NCI-H748 (cell line): Measurements from ENCODE around the gene SYNPO.
A peak's percentile ranks its signal among the peaks of the same experiment; 100 is the strongest.

Experiments used
- DNase-seq: peaks from one replicate; lab custom pipeline; 2025; ENCODE audit not compliant: unreplicated experiment; lab: John Stamatoyannopoulos, UW

The SYNPO gene

DNA sequence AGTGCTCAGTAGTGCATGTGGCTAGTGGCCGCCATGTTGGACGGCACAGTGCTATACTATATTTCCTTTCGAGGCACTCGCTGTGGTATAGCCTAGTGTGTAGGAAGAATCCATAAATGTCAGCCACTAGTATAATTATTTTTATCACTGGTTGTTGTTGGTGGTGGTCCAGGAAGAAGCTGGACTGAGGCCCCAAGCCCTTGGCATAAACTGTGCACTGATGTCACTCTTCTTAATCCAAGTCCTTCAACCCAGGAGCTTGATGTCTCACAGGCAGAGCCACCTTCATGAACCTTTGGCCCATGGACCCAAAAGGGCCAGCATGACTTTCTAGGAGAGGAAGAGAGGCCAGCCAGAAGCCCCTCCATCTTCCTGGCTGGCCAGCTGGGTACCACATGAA, 32.5 kb upstream of the SYNPO start:
- no peak for DNase-seq

DNA sequence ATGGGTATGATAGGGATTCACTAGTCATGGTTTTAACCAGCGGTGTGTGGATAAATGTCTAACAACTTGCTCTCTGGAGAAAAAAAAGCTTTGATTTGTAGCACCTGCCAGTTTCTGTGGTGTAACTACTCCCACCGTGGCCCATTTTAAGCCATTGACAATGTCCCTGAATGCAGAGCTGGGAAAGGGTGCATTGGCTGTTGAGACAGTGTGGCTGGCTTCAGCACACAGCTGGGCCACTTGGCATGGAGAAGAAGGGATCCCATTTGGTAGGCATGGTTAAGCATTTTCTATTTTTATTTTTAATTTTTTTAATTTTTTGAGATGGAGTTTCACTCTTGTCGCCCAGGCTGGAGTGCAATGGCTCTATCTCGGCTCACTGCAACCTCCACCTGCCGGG, 31.5 kb upstream of the SYNPO start:
- no peak for DNase-seq

DNA sequence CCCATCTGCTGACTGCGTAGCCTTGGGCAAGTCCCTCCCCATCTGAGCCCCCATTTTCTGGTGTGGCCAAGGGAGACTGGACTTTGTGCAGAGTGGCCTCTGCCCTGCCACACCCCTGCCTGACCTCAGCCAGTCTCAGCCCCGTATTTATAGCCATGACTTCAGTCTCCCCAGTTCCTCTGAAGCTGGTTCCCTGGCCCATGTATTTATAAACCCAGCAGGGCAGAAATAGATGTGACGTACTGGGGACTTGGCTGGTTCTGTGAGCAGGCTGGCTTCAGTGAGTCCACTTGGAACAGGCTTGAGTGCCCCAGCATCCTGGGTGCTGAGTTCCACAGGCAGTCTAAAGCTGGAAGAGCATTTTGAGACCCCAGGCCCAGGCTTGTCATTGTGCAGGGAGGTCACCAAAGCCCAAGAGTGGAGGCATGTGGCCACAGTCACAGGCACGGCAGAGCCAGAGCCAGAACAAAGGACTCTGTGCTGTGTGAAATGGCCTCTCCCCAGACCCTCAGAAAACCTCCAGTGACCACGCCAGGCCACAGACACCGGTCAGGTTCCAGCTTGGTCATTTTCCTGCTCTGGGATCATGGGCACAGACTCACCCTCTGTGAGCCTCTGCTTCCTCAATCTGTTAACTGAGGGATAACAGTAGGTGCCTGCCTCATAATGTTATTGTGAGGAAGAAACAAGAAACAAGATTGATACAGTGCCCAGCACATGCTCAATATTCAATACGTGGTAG, 30.4 kb upstream of the SYNPO start:
- no peak for DNase-seq

GRCh38 chr5:150611026-150611425, 29.4 kb upstream of the SYNPO start:
- no peak for DNase-seq

DNA sequence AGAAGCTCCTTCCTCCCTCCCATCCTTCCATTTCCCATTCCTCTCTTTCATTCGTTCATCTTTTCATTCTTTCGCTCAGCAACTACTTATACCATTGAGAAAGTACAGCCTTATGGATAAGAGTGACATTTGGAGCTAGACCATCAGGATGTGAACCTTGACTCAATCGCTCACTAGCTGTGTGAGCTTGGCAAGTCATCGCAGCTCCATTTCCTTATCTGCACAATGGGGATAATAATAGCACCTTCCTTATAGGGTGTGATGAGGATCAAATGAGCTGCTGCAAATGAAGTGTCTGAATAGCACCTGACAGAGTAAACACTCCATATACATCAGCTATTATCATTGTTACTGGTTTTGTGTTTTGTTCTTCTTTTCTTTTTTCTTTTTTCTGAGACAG, 28.1 kb upstream of the SYNPO start:
- peak; percentile 74 for DNase-seq

DNA sequence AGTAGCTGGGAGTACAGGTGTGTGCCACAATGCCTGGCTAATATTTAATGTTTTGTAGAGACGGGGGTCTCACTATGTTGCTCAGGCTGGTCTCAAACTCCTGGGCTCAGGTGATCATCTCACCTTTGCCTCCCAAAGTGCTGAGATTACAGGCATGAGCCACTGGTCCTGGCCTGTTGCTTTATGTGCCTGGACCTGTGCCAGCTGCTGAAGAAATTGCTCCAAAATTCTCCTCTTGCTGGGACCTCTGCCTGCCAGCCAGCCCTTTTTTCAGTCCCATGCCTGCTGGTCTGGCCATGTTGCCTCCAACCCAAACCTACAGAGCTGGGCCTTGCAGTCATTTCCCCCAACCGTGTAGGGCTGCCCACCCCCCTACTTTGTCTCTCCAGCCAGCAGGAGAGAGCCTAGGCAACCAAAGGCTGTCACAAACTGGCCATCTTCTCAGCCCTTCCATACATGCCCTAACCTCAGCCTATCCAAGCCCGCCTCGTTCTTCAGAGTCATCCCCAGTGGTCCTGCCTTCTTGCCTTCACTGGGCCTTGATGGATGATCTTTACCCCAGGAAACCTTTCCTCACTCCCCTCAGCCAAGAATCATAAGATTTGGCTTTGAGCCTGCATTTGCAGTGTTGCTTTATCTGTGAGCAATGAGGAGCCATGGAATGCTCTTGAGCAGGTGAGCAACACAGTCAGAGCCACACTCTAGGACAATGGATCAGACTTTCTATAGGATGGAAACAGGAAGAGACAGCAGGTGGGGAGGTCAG, 27.4 kb upstream of the SYNPO start:
- DNase-seq: no peak

DNA sequence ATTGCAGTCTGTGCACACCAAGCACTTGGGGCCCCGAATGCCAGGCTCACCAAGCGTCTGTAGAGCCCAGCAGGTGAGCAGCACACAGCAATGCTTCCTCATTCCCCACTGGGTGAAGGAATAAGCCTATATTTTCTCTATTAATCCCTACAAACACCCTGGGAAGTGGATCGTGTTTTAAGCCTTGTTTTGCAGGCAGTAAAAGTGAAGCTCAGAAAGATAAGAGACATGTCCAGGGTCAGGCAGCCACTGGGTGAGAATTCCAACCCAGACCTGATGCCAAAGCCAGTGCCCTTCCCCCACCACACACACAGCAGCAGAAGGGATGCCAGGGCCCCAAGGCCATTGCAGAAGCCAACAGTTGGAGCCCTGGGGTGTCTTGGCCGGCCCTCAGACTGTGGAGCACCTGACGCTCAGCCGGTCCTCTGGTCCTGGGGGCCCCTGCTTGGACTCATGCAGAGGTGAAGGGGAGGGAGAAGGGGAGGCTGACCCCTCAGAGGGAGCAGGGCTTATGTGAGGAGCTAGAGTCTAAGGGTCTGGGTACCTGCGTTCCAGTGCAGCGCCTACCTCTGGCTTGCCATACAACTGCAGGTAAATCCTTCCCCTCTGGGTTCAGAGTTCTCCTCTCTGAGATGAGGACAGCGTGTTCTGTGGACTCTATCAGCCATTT, 26.3 kb upstream of the SYNPO start:
- DNase-seq: no peak

DNA sequence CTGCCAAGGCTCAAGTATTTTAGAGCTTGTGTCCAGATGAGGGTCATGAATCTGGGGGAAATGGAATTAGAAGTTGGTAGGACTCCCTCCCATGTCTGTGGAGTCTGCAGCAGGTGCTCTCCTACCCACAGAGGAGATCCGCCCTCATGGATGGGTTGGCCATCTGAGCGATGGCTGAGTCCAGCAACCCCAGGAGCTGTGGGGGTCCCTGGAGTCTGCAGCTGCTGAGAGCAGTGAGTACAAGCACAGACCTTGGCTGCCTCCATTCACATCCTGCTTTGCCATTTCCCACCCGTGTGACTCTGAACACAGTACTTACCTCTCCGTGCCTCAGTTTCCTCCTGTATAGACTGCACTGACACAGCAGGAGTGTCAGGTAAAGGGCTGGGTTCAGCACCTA, 25.8 kb upstream of the SYNPO start:
- DNase-seq: no peak

- no peak for DNase-seq
Measured at GRCh38 chr5:150615141-150615699, 25.2 kb upstream of the SYNPO start.

GRCh38 chr5:150616024-150616470, 24.4 kb upstream of the SYNPO start:
- no peak for DNase-seq

DNA sequence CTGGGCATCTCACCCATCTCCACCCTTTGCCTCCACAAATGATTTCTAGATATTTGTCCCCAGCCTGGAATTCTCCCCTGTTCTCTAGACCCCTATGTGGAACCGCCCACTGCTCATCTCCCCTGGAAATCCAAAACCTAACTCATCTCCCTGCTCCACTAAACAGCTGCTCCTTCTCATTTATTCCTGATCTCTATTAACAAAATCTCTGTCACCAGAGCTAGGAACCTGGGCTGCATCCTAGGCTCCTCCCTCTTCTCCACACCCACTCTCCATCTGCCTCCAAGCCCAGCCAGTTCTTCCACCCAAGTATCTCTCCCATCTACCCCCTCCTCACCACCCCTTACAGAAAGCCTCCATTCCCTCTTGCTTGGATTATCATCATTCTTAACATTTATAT, 24.0 kb upstream of the SYNPO start:
- DNase-seq: no peak

DNA sequence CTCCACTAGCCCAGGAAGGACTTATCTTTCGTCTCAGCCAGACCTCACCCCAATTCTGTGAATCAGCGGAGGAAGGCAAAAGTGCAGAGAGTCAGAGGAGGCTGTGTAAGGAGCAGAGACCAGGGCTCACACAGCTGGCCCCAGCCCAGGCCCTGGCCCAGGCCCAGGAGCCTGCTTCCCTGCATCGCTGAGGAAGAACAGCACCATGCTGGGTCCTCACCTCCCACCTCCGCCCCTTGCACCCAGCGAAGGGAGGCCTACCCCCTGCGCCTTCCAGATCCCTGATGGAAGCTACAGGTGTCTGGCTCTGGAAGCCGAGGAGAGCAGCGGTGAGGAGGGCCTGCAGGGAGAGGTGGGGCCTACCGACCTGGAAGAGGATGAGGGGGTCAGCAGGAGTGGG, 22.3 kb upstream of the SYNPO start:
- DNase-seq: no peak

- no peak for DNase-seq
Measured at GRCh38 chr5:150618588-150619281, 21.7 kb upstream of the SYNPO start.

DNA sequence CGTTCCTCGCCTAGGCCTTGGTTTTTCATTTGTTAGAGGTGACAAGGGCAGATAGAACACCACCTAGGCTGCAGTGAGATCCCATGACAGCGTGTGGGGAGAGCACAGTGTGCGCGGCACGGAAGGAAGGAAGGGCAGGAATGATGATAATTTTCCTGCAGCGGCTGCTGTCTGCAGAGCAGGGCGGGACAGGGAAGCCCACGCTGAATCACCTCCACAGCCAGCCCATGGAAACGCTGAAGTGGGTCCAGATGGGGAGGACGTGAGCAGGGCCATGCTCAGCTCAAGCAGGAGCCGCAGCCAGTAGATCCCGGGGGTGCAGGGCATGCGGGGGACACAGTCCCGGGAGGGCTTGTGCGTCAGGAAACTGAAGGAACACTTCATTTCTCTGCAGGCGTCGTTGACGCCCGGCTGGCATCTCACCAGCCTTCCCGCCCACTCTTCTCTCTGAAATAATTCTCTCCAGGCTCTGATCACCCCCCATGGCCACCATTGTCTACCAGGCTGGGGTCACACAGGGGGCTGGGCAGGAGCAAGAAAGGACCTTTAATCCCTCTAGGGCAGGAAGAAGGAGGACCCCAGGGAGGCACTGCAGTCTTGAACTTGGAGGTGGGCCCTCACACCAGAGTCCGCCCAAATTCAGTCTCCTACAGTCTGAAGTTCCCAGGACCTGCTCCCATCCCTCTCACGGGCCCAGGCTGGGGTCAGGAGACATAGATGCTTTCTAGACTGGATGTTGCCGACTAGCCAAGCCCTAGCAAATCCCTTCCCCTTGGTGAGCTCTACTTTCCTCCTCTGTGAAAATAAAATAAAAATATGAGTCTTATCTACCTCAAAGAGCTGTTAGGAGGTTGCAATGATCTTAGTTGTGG, 20.9 kb upstream of the SYNPO start:
- DNase-seq: no peak

- DNase-seq: no peak
Measured at GRCh38 chr5:150621301-150621700, 19.2 kb upstream of the SYNPO start.

- no peak for DNase-seq
Measured at GRCh38 chr5:150622157-150622556, 18.3 kb upstream of the SYNPO start.

DNA sequence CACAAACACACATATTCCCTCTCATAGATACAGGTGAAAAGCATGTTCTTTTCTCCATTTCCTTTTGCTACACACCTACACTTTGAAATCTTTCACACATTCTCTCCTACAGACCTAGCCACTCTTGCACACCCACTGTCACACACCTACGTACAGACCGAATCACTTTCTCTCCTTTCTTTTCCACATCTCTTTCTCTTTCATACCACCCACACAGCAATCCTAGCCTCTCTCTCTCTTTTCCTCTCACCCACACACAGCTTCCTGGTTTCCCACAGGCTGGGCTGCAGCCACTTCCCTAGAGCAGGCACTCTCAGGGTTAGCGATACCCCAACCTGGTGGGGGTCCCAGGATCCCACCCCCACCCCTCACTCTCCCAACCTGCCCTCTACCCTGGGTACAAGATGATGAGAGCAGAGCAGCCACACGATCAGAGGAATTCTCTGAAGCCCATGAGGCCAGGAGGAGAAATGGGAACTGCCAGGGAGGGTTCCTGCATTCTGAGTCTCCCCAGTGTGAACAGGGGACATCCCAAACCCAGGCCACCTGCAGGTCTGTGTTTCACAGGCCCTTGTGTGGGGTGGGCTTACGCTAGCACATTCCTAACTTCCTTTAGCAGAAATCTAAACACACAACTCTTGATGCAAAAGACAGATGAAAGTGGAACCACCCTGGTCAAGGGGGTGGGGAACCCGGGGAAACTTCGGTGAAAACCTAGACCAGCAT, 17.1 kb upstream of the SYNPO start:
- DNase-seq: no peak

DNA sequence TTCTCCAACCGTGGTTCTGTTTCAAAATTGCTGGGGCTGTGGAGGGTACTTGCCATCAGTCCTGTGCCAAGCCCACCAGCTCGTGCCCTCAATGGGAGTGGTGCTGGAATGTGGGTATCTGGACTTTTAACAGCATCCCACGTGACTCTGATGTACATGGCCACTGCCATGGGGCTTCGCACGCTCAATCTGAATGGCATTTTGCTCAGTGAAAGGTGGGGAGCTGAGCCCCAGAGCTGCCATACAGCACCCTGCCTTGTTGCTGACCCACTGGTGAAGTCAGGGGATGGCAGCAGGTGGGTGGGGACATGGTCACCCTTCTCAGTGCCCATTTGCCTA, 16.6 kb upstream of the SYNPO start:
- DNase-seq: no peak

DNA sequence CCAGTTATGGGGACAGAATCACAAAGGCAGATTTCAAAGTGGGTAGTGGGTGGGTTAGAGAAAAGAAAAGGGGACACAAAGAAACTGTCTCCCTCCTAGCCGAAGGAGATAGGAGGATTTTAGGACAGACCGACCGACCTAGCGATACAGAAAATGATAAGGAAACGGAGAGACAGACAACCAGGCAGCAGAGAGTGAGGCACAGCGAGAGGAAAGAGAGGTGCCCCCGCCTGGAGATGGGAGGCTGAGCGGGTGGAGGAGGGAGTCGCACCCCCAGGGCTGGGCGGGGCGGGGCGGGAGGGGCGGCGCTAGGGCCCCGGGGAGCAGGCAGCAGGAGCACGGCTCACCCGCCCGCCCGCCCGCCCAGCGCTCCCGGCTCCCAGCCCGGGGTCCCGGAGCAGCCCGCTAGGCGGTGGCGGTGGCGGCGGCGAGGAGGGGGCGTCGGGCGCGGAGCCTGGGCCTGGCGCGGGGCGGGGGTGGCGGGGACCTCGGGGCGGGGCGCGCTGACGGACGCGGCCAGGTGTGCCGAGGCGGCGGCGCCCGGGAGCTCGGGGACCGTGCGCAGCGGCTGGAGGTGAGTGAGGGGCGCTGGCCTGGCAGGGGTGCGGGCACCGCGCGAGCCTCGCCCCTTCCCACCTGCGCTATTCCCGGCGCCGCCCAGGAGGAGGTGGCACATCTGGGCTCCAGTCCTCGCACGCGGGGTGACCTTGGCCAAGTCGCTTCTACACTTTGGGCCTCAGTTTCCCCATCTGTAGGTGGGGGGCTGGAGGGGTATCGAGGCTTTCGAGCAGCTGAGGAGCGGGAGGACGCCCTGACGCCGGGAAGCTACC, 15.9 kb upstream of the SYNPO start:
- DNase-seq: peak; percentile 33
